Measurements from ENCODE around the gene NRF1. TPM values are rescaled to one million over a fixed set of nuclear protein-coding genes. Genes with fewer than 3 reads are reported as not detected.

NRF1 gene
- total RNA-seq, 1 experiment from 2014 or later = 19.3 TPM

GRCh38 chr7:129752760-129753159 lies 141.2 kb downstream of the NRF1 start:
- no peak overlapping the region for H2BK5ac ChIP-seq (ENCODE audit: insufficient read length, low read length)
- no peak overlapping the region for H3K9ac ChIP-seq (ENCODE audit: extremely low read depth, insufficient read length, low read length)
- H3K79me2 ChIP-seq (ENCODE audit: insufficient read depth, low read length) = no peaks in the 10 kb centered on the region
- no peak overlapping the region for H2BK20ac ChIP-seq (ENCODE audit: low read depth, low read length, poor library complexity, severe bottlenecking)
- no peak overlapping the region for H3K27ac ChIP-seq (ENCODE audit: insufficient read length, low read depth, low read length)
- no peak overlapping the region for H3K18ac ChIP-seq (ENCODE audit: insufficient read length, low read depth, low read length)
- no peak overlapping the region for H3K23ac ChIP-seq (ENCODE audit: insufficient read length, low read depth, low read length)
- no peaks in the 10 kb centered on the region for H3K4me1 ChIP-seq (ENCODE audit: insufficient read depth, low read length)
- H2AFZ ChIP-seq (ENCODE audit: low read length) = no peak overlapping the region
- peaks cover 0 to 19% of the 10 kb centered on the region in 2 experiments; a peak in 3 of 4 replicates for H3K4me1 Mint-ChIP-seq
- H2BK120ac ChIP-seq (ENCODE audit: low read depth, low read length, poor library complexity, severe bottlenecking) = no peak overlapping the region
- no peaks in the 10 kb centered on the region for H3K27me3 ChIP-seq (ENCODE audit: insufficient read depth, low read length)
- no peaks in the 10 kb centered on the region for H3K9me3 ChIP-seq (ENCODE audit: control insufficient read depth, low read depth, low read length)
- no peak overlapping the region for H3K4me2 ChIP-seq (ENCODE audit: insufficient read depth, insufficient read length, low read length)
- H3K4ac ChIP-seq (ENCODE audit: low read depth, low read length) = no peak overlapping the region
- no peak overlapping the region for H2BK12ac ChIP-seq (ENCODE audit: insufficient read length, low read depth, low read length)
- no peaks in the 10 kb centered on the region for H3K23me2 ChIP-seq (ENCODE audit: insufficient read length, low read depth, low read length, poor library complexity, severe bottlenecking)
- no peaks in the 10 kb centered on the region for H4K20me1 ChIP-seq (ENCODE audit: control insufficient read depth, insufficient read depth, insufficient read length)
- peaks cover 22 to 43% (median 35%) of the 10 kb centered on the region in 3 experiments; a peak in 6 of 7 replicates for H3K36me3 Mint-ChIP-seq (ENCODE audit: insufficient read depth in 1 of 3, low read depth in 3 of 3)
- H3K27me3 Mint-ChIP-seq (ENCODE audit: low read depth) = no peaks in the 10 kb centered on the region
- H3T11ph ChIP-seq (ENCODE audit: low read length) = no peak overlapping the region
- H2AK5ac ChIP-seq (ENCODE audit: insufficient read length, low read length) = no peak overlapping the region
- no peak overlapping the region for H3K56ac ChIP-seq (ENCODE audit: insufficient read length, low read depth, low read length)
- H4K8ac ChIP-seq (replicated peaks; ENCODE audit: insufficient read length, low read depth, low read length) = no peak overlapping the region
- no peak overlapping the region for H2BK15ac ChIP-seq (ENCODE audit: low read depth, low read length)
- H3K79me1 ChIP-seq (ENCODE audit: insufficient read depth, low read depth, low read length, poor library complexity, severe bottlenecking) = no peaks in the 10 kb centered on the region
- H3K9me3 Mint-ChIP-seq = no peaks in the 10 kb centered on the region
- H3K27ac Mint-ChIP-seq = 0 out of 7 replicates have a peak overlapping the region, but pooled peaks of 1 of the 3 experiments have one; percentile 25
- no peak overlapping the region for H3K4me3 Mint-ChIP-seq
- no peak overlapping the region for H4K91ac ChIP-seq (ENCODE audit: insufficient read length, low read depth, low read length)
- H4K5ac ChIP-seq (ENCODE audit: insufficient read length, low read depth, low read length) = no peak overlapping the region
- no peak overlapping the region for H3K14ac ChIP-seq (ENCODE audit: insufficient read depth, low read length)
- DNase-seq = no peak
- no CpG with 5 or more reads among the region's 6 CpGs for WGBS (ENCODE audit: extremely low coverage, insufficient read length, low lambda C conversion rate)
- TF ChIP-seq, protein P1, sequence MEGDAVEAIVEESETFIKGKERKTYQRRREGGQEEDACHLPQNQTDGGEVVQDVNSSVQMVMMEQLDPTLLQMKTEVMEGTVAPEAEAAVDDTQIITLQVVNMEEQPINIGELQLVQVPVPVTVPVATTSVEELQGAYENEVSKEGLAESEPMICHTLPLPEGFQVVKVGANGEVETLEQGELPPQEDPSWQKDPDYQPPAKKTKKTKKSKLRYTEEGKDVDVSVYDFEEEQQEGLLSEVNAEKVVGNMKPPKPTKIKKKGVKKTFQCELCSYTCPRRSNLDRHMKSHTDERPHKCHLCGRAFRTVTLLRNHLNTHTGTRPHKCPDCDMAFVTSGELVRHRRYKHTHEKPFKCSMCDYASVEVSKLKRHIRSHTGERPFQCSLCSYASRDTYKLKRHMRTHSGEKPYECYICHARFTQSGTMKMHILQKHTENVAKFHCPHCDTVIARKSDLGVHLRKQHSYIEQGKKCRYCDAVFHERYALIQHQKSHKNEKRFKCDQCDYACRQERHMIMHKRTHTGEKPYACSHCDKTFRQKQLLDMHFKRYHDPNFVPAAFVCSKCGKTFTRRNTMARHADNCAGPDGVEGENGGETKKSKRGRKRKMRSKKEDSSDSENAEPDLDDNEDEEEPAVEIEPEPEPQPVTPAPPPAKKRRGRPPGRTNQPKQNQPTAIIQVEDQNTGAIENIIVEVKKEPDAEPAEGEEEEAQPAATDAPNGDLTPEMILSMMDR (conservative IDR thresholded peaks at IDR 0.05) = no peak
